Body of pancreas (tissue), 4 donors: ENCODE data around the gene ADGRB3. TPM values are rescaled to one million over a fixed set of nuclear protein-coding genes. Genes with fewer than 3 reads are reported as not detected.

Source experiments
- ATAC-seq: fragments of 150-250 bp; one replicate; pipeline ENCODE4 v1.9.1; 2016
- DNase-seq, 4 donors: peaks; one replicate each; pipeline ENCODE4 v3.0.0-alpha.2; 2019
- H3K27ac ChIP-seq, 4 donors: fragments of 200-600 bp; sonication (generic); 1 replicate in 3 of 4; 2 replicates in 1 of 4; pipeline versions ENCODE4 v1.5.1 to v1.6.1; 2016 to 2019; ENCODE audit warnings: mild to moderate bottlenecking in 1 of 4, mixed read lengths in 1 of 4, moderate library complexity in 1 of 4
- H3K27me3 ChIP-seq, 2 donors: fragments of 200-600 bp; sonication (generic); one replicate each; pipeline ENCODE4 v1.6.0; 2016; ENCODE audit warnings: mild to moderate bottlenecking in 1 of 2
- H3K36me3 ChIP-seq, 2 donors: fragments of 200-600 bp; sonication (generic); replicated peaks in 1 of 2; 2 replicates each; pipeline ENCODE4 v1.5.1; 2016; ENCODE audit warnings: low read depth in 2 of 2; ENCODE audit not compliant: insufficient read depth in 1 of 2
- H3K4me1 ChIP-seq: fragments of 200-600 bp; sonication (generic); one replicate; pipeline ENCODE4 v1.6.0; 2016
- H3K4me3 ChIP-seq, 2 donors: fragments of 200-600 bp; sonication (generic); 1 replicate in 1 of 2; 2 replicates in 1 of 2; pipeline ENCODE4 v1.5.1; 2016 to 2019
- H3K9me3 ChIP-seq, 3 donors: fragments of 200-600 bp; sonication (generic); 1 replicate in 2 of 3; 2 replicates in 1 of 3; pipeline ENCODE4 v1.5.1; 2016
- POLR2A ChIP-seq, 3 donors: fragments of 450-650 bp; IDR thresholded peaks; one replicate each; pipeline ENCODE4 v1.6.1; 2016; ENCODE audit warnings: antibody characterized with exemption in 3 of 3, mild to moderate bottlenecking in 2 of 3
- WGBS, 2 donors: methylation state at CpG; one replicate each; pipeline ENCODE4 v1.1.5; 2017; 5-methylcytosine and 5-hydroxymethylcytosine counted together
- intact Hi-C: fragments of 100-400 bp; cut with DNase I; formaldehyde crosslinking; loops from one replicate; pipeline ENCODE4 v1.15.1; 2023
- total RNA-seq, 2 donors: library from RNA; depleted of rRNA; stranded (reverse); fragments of >200 nt; gene quantifications; one replicate each; pipeline ENCODE4 v1.1.0, GENCODE V29; 2016
- TF ChIP-seq, protein P1 (sequence below), 7 experiments: fragments of 450-650 bp in 4 of 7; fragments of 200-600 bp in 3 of 7; sonication (generic) in 3 of 7; IDR thresholded peaks; one replicate each; pipeline ENCODE4 v1.5.1; 2016 to 2019; ENCODE audit warnings: antibody characterized with exemption in 7 of 7

The ADGRB3 gene
- total RNA-seq, 2 donors from 2014 or later, result under 0.01 to 1.3 TPM

- H3K4me3 ChIP-seq, result no peak overlapping the region
- H3K9me3 ChIP-seq, result no peaks in the 10 kb centered on the region
- DNase-seq (no peak), ATAC-seq (no peak)
- 56 to 59% methylated on average over 1 of the region's 1 CpG for WGBS, 2 donors
- H3K4me1 ChIP-seq, result no peaks in the 10 kb centered on the region
- TF ChIP-seq POLR2A (IDR thresholded peaks at IDR 0.05), result no peak
- TF ChIP-seq, protein P1, sequence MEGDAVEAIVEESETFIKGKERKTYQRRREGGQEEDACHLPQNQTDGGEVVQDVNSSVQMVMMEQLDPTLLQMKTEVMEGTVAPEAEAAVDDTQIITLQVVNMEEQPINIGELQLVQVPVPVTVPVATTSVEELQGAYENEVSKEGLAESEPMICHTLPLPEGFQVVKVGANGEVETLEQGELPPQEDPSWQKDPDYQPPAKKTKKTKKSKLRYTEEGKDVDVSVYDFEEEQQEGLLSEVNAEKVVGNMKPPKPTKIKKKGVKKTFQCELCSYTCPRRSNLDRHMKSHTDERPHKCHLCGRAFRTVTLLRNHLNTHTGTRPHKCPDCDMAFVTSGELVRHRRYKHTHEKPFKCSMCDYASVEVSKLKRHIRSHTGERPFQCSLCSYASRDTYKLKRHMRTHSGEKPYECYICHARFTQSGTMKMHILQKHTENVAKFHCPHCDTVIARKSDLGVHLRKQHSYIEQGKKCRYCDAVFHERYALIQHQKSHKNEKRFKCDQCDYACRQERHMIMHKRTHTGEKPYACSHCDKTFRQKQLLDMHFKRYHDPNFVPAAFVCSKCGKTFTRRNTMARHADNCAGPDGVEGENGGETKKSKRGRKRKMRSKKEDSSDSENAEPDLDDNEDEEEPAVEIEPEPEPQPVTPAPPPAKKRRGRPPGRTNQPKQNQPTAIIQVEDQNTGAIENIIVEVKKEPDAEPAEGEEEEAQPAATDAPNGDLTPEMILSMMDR (IDR thresholded peaks at IDR 0.05), result no peak
- no peak overlapping the region for H3K27ac ChIP-seq
- no peaks in the 10 kb centered on the region for H3K36me3 ChIP-seq
- no peaks in the 10 kb centered on the region for H3K27me3 ChIP-seq
- intact Hi-C loops, result no loop called here
These were observed 454.5 kb downstream of the ADGRB3 start for GRCh38 chr6:69089539-69089938.

DNA sequence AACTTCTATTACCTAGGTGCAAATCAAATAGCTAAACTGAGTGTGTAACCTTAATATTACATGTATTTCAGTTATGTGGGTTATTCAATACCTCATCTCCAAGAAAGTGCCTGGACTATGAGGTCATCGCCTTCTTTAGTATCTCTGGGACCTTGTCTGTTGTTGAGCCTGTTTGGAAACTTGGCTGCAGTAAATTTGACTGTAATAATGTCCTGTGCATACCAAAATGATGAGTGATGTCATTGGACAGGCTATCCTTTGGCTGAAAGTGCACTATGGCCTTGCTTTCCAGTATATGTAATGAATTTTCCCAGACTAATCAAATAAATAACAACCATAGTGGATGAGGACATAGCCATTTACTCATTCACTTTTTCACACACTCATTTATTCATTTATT, 455.1 kb downstream of the ADGRB3 start:
- TF ChIP-seq, protein P1 (IDR thresholded peaks at IDR 0.05), result no peak
- TF ChIP-seq POLR2A (IDR thresholded peaks at IDR 0.05), result no peak
- WGBS, 2 donors, result 43 to 71% methylated on average over 1 of the region's 1 CpG
- H3K9me3 ChIP-seq, result no peaks in the 10 kb centered on the region
- H3K27ac ChIP-seq, result no peak overlapping the region
- H3K4me1 ChIP-seq, result no peaks in the 10 kb centered on the region
- H3K4me3 ChIP-seq, result no peak overlapping the region
- H3K36me3 ChIP-seq, result no peaks in the 10 kb centered on the region
- H3K27me3 ChIP-seq, result no peaks in the 10 kb centered on the region
- DNase-seq (no peak), ATAC-seq (no peak)
- intact Hi-C loops, result no loop called here

- no peaks in the 10 kb centered on the region for H3K36me3 ChIP-seq
- no peaks in the 10 kb centered on the region for H3K27me3 ChIP-seq
- DNase-seq (no peak), ATAC-seq (no peak)
- no peak overlapping the region for H3K4me3 ChIP-seq
- intact Hi-C loops, result no loop called here
- H3K27ac ChIP-seq, result no peak overlapping the region
- H3K4me1 ChIP-seq, result no peaks in the 10 kb centered on the region
- TF ChIP-seq, protein P1 (IDR thresholded peaks at IDR 0.05), result no peak
- no peak for TF ChIP-seq POLR2A (IDR thresholded peaks at IDR 0.05)
- H3K9me3 ChIP-seq, result no peaks in the 10 kb centered on the region
- WGBS, 2 donors, result 52 to 63% methylated on average over 1 of the region's 1 CpG
These were observed 461.6 kb downstream of the ADGRB3 start for GRCh38 chr6:69096681-69097080.

GRCh38 chr6:69097948-69098347, 462.9 kb downstream of the ADGRB3 start:
- H3K4me3 ChIP-seq, result no peak overlapping the region
- no peaks in the 10 kb centered on the region for H3K36me3 ChIP-seq
- intact Hi-C loops, result no loop called here
- TF ChIP-seq POLR2A (IDR thresholded peaks at IDR 0.05), result no peak
- TF ChIP-seq, protein P1 (IDR thresholded peaks at IDR 0.05), result no peak
- H3K4me1 ChIP-seq, result no peaks in the 10 kb centered on the region
- no peaks in the 10 kb centered on the region for H3K9me3 ChIP-seq
- DNase-seq (no peak), ATAC-seq (no peak)
- no peak overlapping the region for H3K27ac ChIP-seq
- no peaks in the 10 kb centered on the region for H3K27me3 ChIP-seq

GRCh38 chr6:69098910-69099309, 463.8 kb downstream of the ADGRB3 start:
- ATAC-seq, result no peak
- no peaks in the 10 kb centered on the region for H3K36me3 ChIP-seq
- H3K27me3 ChIP-seq, result no peaks in the 10 kb centered on the region
- no peak overlapping the region for H3K4me3 ChIP-seq
- H3K27ac ChIP-seq, result no peak overlapping the region
- no peak for TF ChIP-seq POLR2A (IDR thresholded peaks at IDR 0.05)
- TF ChIP-seq, protein P1 (IDR thresholded peaks at IDR 0.05), result no peak
- no peaks in the 10 kb centered on the region for H3K4me1 ChIP-seq
- intact Hi-C loops, result no loop called here
- no peaks in the 10 kb centered on the region for H3K9me3 ChIP-seq
- DNase-seq, result no peak
